Measurements from ENCODE around the gene ALG14.

Gene ALG14

GRCh38 chr1:95072532-95073419 lies at the start of gene ALG14 (continued):
- peak; percentile 47; the same call in 1 of the 2 replicates for TF ChIP-seq ZBTB6 (tag by site-specific recombination; IDR thresholded peaks at IDR 0.05)
- no peak for TF ChIP-seq SALL2 (tag by site-specific recombination; IDR thresholded peaks at IDR 0.05; ENCODE audit: borderline replicate concordance)
- no peak for TF ChIP-seq ZNF449 (tag by site-specific recombination; IDR thresholded peaks at IDR 0.05)
- TF ChIP-seq ZNF513 (tag by site-specific recombination; IDR thresholded peaks at IDR 0.05), result no peak
- TF ChIP-seq ZBTB8A (tag by site-specific recombination; IDR thresholded peaks at IDR 0.05), result peak; percentile 32; the same call in 1 of the 2 replicates
- no peak for TF ChIP-seq ZNF121 (tag by site-specific recombination; IDR thresholded peaks at IDR 0.05)
- no peak for TF ChIP-seq ZNF658 (tag by site-specific recombination; IDR thresholded peaks at IDR 0.05)
- TF ChIP-seq ZNF26 (tag by site-specific recombination; IDR thresholded peaks at IDR 0.05), result no peak
- TF ChIP-seq KLF17 (tag by site-specific recombination; IDR thresholded peaks at IDR 0.05), result peak; percentile 16; the same call in 1 of the 2 replicates
- no peak for TF ChIP-seq ZNF48 (tag by site-specific recombination; IDR thresholded peaks at IDR 0.05)
- TF ChIP-seq PRDM1 (tag by site-specific recombination; IDR thresholded peaks at IDR 0.05), result no peak
- no peak for TF ChIP-seq RBAK (tag by site-specific recombination; IDR thresholded peaks at IDR 0.05)
- peak; percentile 35; the same call in 1 of the 2 replicates for TF ChIP-seq ZNF391 (tag by site-specific recombination; IDR thresholded peaks at IDR 0.05; ENCODE audit: borderline replicate concordance, low read depth)
- no peak for TF ChIP-seq ZSCAN5A (tag by site-specific recombination; IDR thresholded peaks at IDR 0.05)
- peak; percentile 33; the same call in 1 of the 2 replicates for TF ChIP-seq PATZ1 (tag by site-specific recombination; IDR thresholded peaks at IDR 0.05)
- TF ChIP-seq ZNF521 (tag by site-specific recombination; IDR thresholded peaks at IDR 0.05), result no peak
- no peak for TF ChIP-seq ZNF132 (tag by site-specific recombination; IDR thresholded peaks at IDR 0.05; ENCODE audit: borderline replicate concordance)
- no peak for TF ChIP-seq ZNF155 (tag by site-specific recombination; IDR thresholded peaks at IDR 0.05)
- TF ChIP-seq ZNF558 (tag by site-specific recombination; IDR thresholded peaks at IDR 0.05), result no peak; the same call in 1 of the 2 replicates
- no peak for TF ChIP-seq KLF1 (tag by site-specific recombination; IDR thresholded peaks at IDR 0.05)
- TF ChIP-seq ZNF18 (tag by site-specific recombination; IDR thresholded peaks at IDR 0.05), result no peak
- TF ChIP-seq ZBTB26 (tag by site-specific recombination; optimal IDR thresholded peaks at IDR 0.05), result peak; percentile 38
- TF ChIP-seq ZBTB21 (tag by site-specific recombination; IDR thresholded peaks at IDR 0.05), result peak; percentile 51; the same call in 1 of the 2 replicates
- TF ChIP-seq ZNF677 (tag by site-specific recombination; IDR thresholded peaks at IDR 0.05), result no peak
- TF ChIP-seq SP7 (tag by site-specific recombination; IDR thresholded peaks at IDR 0.05), result peak; percentile 70

Data from HEK293 (cell line).